ENCODE data around the gene PTPRF. TPM values are rescaled to one million over a fixed set of nuclear protein-coding genes. Genes with fewer than 3 reads are reported as not detected.

Gene PTPRF
- total and polyA plus RNA-seq, 10 donors: 2.7 to 25.0 (median 10.8) TPM

DNA sequence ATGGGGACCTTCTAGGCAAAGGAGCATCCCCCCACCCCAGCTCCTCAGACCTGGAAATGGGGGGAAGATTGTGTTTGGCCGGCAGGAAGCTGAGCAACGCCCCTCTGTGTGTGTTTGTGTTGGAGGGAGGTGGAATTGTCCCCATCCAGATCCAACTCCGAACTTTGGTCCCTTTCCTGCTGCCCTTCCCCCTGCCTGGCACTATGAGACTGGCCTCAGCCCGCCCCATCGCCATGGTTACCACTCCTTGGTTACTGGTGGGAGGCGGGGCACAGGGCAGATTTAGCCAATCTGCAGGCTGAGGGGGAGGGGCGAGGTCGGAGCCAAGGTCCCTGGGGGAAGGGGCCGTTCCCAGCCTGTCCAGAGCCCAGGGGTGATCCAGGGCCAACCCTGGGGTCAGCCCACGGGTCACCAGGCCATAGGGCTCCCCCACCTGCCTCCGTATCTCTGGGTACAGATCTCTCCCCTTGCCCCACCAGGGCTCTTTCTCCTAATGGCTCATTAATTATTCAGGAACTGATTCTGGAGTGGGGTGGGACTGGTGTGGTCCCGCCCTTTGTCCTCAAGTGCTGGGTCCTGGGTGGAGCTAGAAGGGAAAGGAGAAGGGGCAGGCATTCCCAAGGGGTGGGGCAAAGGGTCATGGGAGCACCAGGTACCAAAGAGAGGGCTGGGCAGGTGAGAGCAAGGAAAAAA lies 15.2 kb downstream of the PTPRF start:
- peaks cover 0 to 11% (median 0%) of the 10 kb centered on the region in 7 donors for H3K27me3 ChIP-seq (replicated peaks in 1 of 7)
- no peak overlapping the region for H3K27ac ChIP-seq
- DNase-seq: no peak
- H3K4me3 ChIP-seq: no peak overlapping the region
- 41 to 62% (median 59%) methylated on average over 9 to 12 of the region's 12 CpGs for WGBS, 5 donors
- intact Hi-C loops (cut with DNase I; ENCODE audit: low total_unique reads): no loop called here
- TF ChIP-seq POLR2A (IDR thresholded peaks at IDR 0.05): no peak
- TF ChIP-seq, protein P1, sequence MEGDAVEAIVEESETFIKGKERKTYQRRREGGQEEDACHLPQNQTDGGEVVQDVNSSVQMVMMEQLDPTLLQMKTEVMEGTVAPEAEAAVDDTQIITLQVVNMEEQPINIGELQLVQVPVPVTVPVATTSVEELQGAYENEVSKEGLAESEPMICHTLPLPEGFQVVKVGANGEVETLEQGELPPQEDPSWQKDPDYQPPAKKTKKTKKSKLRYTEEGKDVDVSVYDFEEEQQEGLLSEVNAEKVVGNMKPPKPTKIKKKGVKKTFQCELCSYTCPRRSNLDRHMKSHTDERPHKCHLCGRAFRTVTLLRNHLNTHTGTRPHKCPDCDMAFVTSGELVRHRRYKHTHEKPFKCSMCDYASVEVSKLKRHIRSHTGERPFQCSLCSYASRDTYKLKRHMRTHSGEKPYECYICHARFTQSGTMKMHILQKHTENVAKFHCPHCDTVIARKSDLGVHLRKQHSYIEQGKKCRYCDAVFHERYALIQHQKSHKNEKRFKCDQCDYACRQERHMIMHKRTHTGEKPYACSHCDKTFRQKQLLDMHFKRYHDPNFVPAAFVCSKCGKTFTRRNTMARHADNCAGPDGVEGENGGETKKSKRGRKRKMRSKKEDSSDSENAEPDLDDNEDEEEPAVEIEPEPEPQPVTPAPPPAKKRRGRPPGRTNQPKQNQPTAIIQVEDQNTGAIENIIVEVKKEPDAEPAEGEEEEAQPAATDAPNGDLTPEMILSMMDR (IDR thresholded peaks at IDR 0.05 in 8 of 11, conservative IDR thresholded peaks at IDR 0.05 in 3 of 11): no peak
- TF ChIP-seq POLR2AphosphoS5 (IDR thresholded peaks at IDR 0.05): no peak
- peaks cover 10 to 38% (median 23%) of the 10 kb centered on the region in 6 donors for H3K4me1 ChIP-seq
- H3K9me3 ChIP-seq: no peaks in the 10 kb centered on the region
- H3K36me3 ChIP-seq: no peaks in the 10 kb centered on the region

DNA sequence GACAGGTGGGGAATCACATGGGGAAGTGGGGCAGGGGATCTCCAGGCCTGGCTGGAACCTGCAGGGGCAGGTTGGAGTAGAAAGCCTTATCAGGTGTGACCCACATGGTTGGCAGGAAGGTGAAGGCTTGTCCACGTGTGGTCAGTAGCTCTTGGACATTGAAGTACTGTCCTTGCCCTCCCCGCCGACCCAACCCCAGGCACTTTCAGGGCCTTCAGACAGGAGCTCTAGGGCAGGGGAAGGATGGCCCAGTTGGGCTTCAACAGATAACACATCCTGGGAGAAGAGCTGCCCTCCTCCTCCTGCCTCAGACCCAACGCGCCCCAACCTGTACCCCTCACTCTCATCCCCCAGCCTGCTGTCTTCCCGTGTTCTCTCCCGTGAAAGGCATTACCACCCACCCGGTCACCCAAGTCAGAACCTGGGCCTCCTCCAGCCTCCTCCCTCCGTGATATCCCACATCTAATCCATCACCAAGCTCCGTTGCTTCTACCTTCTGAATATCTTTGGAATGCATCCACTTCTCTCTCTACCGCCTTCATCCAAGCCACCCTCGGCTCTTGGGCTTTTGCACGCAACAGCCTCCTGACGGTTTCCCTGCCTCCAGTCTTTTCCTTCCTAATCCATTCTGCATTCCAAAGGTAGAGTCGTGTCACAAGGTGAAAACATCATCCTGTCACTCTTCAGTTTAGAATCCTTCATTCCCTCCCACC lies 15.9 kb downstream of the PTPRF start:
- no peaks in the 10 kb centered on the region for H3K36me3 ChIP-seq
- H3K4me1 ChIP-seq: peaks cover 6 to 33% (median 21%) of the 10 kb centered on the region in 6 donors

DNA sequence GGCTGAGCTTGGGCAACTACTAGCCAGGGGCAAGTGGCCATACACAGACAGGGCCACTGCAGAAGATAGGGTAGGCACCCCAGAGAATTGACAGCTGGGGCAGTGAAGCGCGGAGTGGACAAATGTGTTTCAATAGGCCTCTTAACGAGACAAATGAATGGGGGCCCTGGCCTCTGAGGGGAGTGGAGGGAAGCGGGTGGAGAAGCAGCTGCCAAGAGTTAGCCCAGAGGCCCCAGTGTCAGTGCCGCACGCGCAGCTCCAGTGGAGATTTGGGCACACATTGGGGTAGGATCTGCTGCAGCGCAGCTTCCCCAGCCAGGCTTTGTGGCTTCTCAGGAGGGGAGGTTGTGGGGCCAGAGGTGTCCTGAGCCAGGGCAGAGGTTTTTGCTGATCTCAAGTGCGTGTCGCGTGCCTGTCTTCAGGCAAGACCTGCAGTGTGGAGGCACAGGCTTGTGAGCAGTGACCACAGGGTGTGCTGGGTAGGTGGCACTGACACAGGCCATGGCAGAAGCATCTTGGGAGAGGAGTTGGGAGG lies 16.9 kb downstream of the PTPRF start:
- 80 to 85% (median 82%) methylated on average over 11 of the region's 11 CpGs for WGBS, 5 donors
- no peak for DNase-seq

More for the DNA sequence above, 15.9 kb downstream of the PTPRF start:
- H3K9me3 ChIP-seq: no peaks in the 10 kb centered on the region
- H3K4me3 ChIP-seq: no peak overlapping the region
- no peak overlapping the region for H3K27ac ChIP-seq
- TF ChIP-seq, protein P1 (IDR thresholded peaks at IDR 0.05 in 8 of 11, conservative IDR thresholded peaks at IDR 0.05 in 3 of 11): no peak
- no peak for TF ChIP-seq POLR2AphosphoS5 (IDR thresholded peaks at IDR 0.05)
- no peak for TF ChIP-seq POLR2A (IDR thresholded peaks at IDR 0.05)
- peaks cover 0 to 18% (median 0%) of the 10 kb centered on the region in 7 donors for H3K27me3 ChIP-seq (replicated peaks in 1 of 7)
- WGBS, 5 donors: 87 to 95% (median 89%) methylated on average over 15 of the region's 15 CpGs
- intact Hi-C loops (cut with DNase I; ENCODE audit: low total_unique reads): no loop called here
- DNase-seq: no peak

More for the DNA sequence above, 16.9 kb downstream of the PTPRF start:
- Histone ChIP-seq H3K4me1 (peaks cover under 1 to 22% (median 12%) of the 10 kb centered on the region in 6 donors), H3K27me3 (replicated peaks in 1 of 7) (peaks cover 0 to 18% (median 0%) of the 10 kb centered on the region in 7 donors), H3K4me3 (no peak overlapping the region), H3K36me3 (no peaks in the 10 kb centered on the region), H3K27ac (no peak overlapping the region), H3K9me3 (no peaks in the 10 kb centered on the region)
- TF ChIP-seq POLR2AphosphoS5 (IDR thresholded peaks at IDR 0.05): no peak
- no peak for TF ChIP-seq POLR2A (IDR thresholded peaks at IDR 0.05)
- TF ChIP-seq, protein P1 (IDR thresholded peaks at IDR 0.05 in 8 of 11, conservative IDR thresholded peaks at IDR 0.05 in 3 of 11): no peak
- intact Hi-C loops (cut with DNase I; ENCODE audit: low total_unique reads): no loop called here

All from spleen (tissue), 11 donors.